ENCODE results near the gene SCFD2.

Gene SCFD2

DNA sequence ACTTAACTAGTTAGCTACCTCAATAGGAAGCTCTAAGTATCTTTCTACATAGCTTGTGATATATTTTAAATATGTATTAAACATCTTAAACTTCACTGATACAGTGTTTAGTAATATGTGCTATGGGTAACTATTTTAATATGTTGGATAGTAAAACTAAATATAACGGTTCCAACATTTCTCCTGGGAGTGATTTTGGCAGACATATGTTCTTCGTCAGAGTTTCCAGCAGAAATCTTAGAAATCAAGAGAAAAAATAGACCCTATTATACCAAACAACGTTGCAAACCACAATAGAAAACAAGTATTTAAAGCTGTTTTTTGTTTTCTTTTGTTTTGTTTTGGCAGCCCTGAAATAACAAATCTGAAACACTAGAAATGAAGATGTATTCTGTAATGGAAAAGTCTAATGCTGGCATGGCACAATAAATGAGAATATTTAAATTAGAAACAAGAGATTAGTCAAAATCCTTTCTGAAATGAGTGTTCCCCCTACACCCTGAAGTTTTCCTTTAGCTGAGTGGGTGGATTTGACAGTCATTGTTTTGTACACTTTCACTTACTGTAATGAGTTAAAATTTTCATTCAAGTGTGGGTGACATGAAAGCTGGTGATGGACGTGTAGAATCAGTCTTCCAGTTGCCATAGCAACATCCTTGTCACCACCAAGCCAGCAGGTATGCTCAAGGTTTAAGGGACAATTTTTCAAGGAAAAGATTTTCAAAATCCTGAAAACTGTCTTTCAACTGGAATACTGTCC is 233.5 kb downstream of the SCFD2 start:
- no peak for DNase-seq

DNA sequence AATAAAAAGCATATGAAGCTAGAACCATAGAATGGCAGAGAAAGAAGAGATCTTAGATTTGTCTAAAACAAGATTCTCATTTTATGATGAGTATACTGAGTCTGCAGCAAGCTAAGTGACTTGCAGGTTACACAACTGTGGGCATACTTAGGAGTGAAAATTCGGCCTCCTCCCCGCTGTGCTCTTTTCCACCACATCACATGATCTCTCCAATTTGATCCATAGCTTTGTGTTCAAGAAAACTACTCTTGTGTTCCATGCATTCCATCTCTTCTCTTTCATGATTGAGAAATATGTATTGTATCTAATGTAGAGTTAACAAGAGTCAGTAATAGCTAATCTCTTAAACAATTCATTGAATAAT is 234.3 kb downstream of the SCFD2 start:
- DNase-seq: no peak

DNA sequence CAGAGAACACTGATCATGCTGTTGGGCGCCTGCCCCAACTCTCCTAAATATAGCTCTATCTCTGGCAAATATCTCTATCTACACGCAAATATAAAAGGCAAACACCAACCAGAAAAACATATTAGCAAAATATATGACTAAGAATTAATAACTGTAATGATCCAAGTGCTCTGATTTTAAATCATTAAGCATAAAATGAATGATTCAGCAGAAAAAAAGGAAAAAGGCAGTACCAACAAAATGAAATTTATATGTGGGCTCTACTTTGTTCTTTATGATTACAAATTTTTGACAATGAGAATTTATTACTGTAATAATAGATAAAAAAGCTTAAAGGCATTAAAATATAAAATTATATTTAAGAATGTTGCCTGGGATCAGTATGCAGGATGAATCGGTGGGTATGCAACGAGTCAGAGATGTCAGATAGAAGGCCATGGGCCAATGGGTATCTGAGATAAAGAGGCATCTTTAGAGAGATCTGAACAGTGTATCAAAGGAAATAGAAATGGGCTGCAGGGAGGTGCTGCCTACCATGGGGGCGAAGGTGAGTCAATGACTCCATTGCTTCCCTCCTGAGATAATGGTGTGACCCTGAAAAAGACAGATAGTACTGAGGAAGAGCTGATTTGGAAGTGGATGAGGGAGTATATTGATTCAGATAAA is 234.8 kb downstream of the SCFD2 start:
- no peak for DNase-seq

DNA sequence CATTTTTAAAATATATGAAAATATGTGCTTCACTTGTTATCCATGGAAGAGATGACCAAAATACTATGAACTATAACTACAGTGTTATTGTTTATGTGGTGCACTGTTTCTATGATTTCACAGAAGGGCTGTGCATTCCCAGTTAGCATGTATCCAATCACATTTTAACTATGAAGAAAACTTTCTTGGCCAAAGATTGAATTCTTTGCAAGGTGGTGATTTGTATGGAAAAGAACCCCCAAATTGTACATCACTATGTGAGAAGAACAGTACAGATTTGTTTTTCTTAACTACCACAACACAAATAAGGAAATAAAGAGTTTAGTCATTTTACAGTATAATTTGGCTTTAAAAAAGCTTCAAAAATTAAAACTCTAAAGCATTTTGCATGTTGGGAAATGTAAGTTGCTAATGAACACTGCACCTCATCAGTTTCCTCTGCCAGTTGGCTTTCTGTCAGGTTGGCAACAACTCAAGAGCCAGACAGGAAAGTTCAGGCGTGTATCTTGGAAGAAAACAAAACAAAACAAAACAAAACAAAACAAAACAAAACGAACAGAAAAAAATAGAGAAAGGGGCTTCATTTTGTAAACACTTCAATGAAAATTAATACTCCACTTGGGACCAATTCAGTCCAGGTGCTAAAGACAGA is 237.0 kb downstream of the SCFD2 start:
- DNase-seq: no peak

DNA sequence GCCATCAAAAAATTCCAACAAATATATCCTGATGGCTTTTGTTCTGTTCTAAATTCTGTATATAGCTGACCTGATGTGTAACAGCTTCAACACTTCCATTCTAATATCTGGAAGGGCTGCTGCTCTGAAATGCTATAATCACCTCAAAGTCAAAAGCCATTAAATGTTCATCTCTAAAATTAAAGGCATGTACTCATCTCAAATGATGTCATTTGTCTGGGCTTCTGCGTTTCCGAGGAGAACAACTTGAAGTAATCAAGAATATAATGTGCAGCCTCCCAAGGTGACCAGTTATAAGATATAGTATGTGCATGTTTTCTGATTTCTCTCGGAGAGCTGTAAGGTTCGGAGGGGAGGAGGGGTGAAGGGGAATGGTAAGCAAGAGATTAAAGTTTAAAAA is 237.6 kb downstream of the SCFD2 start:
- no peak for DNase-seq

DNA sequence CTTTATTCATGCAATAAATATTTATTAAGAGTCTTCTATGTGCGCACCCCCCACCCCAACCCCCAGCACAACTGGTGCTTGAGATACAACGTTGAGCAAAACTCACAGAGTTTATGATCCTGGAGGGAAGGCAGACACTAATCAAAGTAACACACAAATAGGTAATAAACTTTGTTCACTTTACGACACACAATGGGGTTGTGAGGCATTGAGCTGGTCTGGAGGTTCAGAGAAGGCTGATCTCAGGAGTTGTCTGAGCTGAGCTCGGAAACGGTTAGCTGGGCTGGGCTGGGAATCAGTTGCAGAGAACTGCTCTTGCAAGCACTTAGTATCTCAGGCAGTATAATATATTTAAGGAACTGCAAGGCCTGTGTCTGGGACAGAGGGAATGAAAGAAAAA is 238.5 kb downstream of the SCFD2 start:
- no peak for DNase-seq

DNA sequence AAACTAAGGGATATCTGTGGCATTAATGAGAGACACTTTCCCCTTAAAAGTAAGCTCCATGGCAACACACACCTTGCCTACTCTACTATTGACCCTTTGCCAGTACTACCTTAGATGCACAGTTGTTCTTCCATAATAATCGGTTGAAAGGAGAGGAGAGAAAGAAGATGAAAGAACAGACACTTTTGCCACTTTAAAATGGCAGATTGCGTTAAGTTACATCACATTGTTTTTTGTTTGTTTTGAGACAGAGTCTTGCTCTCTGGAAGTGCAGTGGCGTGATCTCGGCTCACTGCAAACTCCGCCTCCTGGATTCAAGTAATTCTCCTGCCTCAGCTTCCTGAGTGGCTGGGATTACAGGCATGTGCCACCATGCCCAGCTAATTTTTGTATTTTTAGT is 239.8 kb downstream of the SCFD2 start:
- DNase-seq: no peak

DNA sequence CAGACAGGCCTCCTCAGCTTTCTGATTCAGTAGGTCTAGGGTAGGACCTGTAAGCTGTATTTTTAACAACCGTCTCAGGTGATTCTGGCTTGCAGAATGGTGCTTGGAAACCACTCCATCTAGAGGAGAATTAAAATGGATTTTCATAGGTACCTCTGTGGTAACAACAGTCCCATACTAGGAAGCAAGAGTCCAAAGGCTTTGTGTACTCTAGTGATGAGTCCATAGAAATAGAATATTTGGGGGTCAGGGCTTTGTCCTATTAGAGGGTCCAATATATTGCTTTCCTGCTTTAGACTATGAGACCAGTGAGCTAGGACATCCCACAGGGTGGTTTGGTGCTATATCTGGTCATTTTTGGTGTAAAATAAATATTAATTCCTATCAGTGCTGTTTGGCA is 242.0 kb downstream of the SCFD2 start:
- DNase-seq: no peak

DNA sequence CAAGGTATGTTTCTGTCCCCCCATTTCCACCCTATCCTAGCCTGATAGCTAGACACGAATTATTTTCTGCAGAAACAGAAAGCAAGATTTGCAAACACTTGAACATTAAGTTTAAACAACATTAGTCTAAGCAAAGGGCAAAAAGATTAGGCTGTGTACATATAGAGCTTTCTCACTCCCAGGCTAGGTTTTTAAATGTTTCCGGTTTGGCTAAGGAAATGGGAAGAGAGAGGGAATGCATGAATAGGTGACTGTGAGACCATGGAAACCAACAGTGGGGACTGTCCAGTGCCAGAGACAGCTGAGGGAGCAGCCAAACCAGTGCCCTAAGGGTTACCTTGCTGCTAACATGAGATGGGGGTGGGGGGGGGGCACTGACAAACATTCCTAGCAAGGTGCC is 242.7 kb downstream of the SCFD2 start:
- DNase-seq: no peak

DNA sequence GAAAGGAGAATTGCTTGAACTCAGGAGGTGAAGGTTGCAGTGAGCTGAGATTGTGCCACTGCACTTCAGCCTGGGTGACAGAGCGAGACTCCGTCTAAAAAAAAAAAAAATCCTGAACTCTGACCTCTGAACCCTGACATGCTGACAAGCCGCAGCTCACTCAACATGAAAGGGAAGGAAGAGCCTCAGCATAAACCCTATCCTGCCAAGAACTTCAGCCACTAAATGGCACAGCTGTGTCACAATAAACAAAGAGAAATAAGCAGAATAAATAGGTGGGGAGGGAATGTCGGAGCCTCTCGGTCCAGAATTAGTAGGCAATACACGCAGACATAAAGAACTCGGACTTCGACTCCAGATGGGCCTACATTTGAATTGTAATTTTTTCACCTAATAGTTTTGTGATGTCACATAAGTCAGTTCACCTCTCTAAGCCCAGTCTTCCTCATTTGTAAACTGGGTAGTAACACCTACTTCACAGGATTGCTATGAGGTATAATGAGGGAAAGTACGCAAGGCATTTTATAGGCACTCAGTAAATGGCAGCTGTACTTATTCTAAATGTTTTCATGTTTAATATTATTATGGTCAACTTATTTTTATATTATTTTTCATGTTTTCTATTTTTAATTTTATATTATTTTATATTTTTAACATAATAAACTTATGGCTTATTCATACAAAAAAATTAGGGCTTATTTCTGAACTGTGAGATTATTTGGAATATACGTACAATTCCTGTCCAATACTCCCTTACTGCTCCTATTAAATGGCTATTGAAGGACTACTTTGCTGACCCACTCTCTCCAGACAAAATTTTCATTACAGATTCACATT is 243.4 kb downstream of the SCFD2 start:
- DNase-seq: no peak

DNA sequence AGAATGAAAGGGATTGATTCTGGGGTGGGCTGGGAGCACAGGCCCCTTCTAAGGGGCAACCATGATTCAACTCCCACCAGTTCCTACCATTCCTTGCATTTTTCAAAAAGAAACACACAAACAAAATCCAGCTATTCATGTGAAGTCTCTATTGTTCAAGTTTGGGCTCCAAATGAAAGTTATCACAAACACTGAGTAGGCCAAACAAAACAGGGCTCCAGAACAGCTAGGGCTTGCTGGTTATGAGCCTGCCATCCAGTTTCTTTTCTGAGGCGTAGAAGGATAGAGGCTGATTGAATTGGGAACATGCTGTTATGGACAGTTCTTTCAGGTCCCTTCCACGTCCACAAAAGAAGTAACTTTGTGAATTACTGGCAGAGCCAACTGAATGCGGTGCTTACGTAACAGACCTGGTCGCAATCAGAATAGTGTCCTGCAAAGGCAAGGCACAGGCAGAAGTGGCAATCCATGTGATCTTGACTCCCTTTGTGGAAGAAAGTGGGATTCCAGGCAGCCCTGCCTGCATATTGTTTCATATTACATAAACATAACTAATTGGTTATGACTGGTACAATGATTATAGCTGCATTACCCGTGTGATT is 244.5 kb downstream of the SCFD2 start:
- no peak for DNase-seq

DNA sequence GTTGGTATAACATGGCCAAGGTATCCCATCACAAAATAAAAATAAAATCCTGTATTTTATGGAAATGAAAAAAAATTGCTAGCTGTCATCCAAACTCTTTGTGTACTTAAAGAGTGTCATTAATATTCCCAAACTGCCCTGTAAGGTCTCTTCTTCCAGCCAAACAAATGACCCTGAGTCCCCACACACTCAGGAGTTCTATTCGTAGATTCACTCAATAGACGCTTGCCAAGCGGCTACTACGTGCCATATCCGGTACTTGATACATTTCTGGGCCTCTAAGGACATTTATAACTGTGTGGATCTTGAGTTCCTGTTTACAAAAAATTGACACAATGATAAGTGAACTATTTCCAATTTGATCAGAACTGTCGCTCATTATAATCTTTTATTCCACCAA is 245.1 kb downstream of the SCFD2 start:
- DNase-seq: no peak

DNA sequence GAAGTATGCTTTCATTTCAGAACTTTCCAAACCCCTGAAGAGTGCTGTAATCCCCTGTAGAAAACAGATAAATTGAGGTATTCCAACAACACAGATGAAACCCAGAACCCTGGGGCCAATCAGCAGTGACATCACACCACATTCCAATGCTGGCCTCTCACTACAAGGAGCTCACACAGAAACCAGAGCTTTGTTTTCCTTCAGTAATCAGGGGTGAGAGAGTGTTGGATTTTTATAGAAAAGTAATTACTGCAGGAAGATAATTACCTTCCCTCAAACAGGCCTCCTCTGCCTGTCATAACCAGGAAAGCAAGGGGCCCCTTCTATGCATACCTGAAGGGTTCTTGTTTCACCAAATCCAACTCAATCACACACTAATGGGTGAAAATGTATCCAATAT is 246.2 kb downstream of the SCFD2 start:
- DNase-seq: no peak

DNA sequence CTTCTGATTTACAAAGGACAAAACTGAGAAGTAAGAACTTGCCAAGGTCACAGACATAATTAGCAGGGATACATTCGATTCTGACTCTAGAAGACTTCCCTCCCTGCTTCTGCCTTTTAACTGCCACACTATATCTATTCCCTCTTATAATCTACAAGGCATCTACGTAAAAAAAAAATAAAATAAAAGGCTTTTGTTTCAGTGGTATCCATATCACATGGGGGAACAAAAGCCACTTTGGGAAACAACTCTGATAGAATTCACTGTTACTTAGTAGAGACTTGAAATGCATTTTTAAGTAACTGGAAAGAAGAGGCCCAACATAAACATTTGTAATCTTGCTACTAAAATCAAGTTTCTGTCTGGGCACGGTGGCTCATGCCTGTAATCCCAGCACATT is 247.2 kb downstream of the SCFD2 start:
- DNase-seq: no peak

DNA sequence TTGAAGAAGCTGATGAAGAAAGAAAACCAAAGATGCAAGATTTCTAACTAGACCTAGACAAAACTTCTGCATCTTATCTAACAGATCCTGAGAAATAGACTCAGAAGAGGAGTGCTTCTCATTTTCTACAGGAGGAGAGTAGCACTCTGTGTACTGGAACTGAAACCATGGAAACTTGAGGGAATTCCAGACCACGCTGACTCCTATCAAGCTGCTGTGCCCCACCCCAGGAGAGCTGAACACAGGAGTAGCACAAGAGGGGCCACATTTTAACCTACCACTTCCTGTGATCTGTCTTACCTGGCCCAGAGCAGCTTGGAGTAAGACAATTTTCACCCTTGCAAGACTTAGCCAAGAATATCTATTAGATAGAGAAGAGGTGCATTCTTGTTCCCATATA is 248.9 kb downstream of the SCFD2 start:
- DNase-seq: no peak

DNA sequence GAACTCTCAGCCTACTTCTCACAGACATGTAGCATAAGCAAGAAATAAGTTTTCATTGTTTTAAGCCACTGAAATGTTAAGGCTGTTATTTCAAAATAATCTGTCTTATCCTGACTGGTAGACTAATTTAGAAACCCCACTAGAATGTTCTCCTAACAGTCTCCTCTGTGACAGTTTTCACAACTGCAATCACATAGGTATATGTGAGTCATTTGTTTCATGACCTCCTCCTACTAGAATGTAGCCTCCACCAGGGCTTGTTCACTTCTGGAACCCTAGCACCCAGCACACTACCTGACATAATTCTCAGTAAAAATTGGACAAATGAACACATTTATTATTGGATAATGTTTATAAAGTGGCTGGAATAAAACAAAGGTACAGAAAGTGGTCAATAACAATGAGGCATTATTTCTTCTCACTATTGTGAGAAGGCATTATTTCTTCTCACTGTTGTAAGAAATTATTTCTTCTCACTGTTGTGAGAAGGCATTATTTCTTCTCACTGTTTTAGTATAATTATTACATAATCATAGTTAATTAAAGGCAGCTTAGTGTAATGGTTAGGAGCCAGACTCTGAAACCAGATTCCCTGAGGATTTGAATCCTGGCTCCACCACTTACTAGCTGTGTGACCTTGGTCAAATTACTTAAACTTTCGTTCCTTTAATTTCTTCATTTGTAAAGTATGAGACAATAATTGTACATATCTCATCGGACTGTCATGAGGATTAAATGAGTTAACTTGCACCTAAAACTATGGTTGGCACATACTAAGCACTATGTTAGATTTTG is 252.2 kb downstream of the SCFD2 start:
- no peak for DNase-seq

DNA sequence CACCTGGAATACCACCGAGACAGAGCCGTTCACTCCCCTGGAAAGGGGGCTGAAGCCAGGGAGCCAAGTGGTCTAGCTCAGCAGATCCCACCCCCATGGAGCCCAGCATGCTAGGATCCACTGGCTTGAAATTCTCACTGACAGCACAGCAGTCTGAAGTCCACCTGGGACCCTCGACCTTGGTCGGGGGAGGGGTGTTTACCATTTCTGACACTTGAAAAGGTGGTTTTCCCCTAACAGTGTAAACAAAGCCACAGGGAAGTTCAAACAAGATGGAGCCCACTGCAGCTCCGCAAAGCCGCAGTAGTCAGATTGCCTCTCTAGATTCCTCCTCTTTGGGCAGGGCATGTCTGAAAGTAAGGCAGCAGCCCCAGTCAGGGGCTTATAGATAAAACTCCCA is 260.5 kb downstream of the SCFD2 start:
- DNase-seq: no peak

DNA sequence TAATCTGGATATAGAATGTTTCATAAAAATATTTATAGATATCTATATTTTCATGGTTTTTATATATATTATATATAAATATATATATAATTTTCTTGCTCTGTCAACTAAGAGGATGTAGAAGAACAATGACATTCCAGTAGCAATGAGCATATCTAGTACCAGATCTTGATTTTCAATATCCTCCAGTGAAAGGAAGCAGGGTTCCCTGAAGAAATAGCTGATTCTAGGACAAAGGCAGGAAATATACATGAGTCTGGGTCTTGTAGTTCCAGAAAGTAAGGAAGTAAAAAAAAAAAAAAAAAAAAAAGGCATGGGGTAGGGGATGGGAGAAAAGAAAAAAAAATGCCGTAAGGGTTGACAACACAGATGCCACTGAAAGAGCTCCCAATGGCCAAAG is 262.4 kb downstream of the SCFD2 start:
- DNase-seq: no peak

DNA sequence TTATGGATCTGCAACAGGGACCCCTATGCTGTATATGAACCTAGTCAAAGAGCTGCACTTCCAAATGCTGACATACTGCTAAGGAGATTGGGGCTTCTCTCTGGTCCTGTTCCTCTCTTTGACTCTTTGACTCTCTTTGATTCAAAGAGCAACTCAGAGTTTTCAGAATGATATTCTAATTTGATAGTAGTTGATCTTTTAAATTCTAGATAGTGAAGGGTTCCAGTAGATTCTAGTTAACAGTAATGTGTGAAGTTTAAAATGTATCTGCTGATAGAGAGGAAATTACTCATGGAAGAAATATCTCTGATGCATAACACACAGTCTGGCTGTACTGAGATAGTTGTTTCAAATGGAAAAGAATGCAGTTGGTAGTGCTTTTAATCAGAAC is 264.7 kb downstream of the SCFD2 start:
- no peak for DNase-seq

DNA sequence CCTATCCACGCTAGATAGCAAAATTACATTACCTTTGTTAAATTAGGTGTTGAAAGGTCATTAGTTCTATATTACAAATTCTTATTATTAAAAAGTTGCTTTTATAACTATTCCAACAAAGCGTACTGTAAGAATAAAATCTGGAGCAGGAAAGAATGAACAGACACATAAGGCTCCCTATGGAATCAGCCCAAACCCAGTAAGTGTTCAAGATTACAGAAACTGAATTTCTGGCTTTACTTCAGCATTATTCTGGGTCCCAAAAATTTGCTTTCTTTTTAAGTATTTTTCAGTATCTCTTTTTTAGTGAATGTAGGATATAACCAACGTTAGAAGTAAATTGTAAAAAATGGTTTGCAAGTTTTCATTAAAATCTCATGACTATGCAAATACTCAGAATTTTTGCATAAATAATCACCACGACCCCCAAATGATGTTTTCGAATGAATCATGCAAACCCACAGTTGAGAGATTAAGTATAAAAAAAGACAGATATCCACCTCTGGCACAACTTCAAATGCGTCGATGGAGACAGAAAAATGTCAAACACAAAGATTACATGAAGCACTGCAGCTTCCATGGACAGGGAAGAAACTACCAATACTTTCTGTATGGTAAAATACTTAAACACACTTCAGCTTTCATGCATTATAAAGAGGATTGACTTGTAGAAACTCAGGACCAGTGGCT is 265.2 kb downstream of the SCFD2 start:
- DNase-seq: no peak

DNA sequence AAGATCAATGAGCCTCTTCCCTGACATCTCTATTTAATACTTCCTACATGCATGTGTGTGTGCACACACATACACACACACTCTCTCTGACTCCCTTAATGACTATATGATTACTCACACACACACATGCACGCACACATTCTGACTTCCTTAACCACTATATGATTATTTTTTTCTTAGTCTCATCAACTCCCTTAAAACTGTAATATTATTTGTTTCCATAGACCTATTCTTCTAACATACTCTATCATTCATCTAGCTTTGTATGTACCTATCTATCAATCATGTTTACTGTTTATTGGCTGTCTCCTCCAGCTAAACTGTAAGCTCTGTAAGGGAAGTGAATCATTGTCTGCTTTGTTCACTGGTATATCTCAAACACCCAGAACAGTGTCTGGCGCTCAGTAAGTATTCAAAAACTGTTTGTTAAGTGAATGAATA is 267.2 kb downstream of the SCFD2 start:
- DNase-seq: no peak

DNA sequence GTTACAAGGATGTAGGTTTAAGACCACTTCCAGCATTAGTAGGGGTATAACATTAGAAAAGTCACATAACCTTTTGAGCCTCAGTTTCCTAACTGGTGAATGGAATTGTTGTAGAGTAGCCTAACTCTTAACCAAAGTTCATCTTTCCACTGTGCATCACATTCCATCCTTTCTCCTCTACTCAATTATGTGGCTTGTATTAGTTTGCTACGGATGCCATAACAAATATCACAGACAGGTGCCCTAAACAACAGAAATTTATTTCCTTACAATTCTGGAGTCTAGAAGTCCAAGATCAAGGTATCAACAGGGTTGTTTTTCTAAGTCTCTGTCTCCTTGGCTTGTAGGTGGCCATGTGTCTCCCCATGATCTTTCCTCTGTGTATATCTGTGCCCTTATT is 271.8 kb downstream of the SCFD2 start:
- no peak for DNase-seq

Measured in NCI-H446 treated with DMSO at 0.1 percent for 48 hours (cell line).